Effector memory CD8-positive, alpha-beta T cell (primary cell): ENCODE measurements around the gene MARCHF3.
A peak's percentile ranks its signal among the peaks of the same experiment; 100 is the strongest.
"Not testable (repeated sequence)": the region's sequence is repeated elsewhere in the genome, so short reads cannot be mapped to it uniquely, and the experiment has no call there.

Source experiments
- ATAC-seq: fragments of 150-1000 bp; cut with Tn5 transposase; replicated peaks from 2 replicates; pipeline ENCODE4 v1.10.0; 2021; ENCODE audit warnings: mild to moderate bottlenecking, moderate library complexity
- DNase-seq, 3 experiments: peaks; one replicate each; pipeline ENCODE4 v3.0.0; 2021
- H3K27ac Mint-ChIP-seq, 2 donors: one replicate each; pipeline ENCODE4 v1.8.0; 2022; ENCODE audit warnings: mild to moderate bottlenecking in 2 of 2, mixed read lengths in 2 of 2, moderate library complexity in 2 of 2
- H3K27me3 Mint-ChIP-seq, 2 donors: one replicate each; pipeline ENCODE4 v1.8.0; 2022; ENCODE audit warnings: mixed read lengths in 2 of 2
- H3K36me3 Mint-ChIP-seq: one replicate; pipeline ENCODE4 v1.8.0; 2022; ENCODE audit warnings: mild to moderate bottlenecking, moderate library complexity, mixed read lengths; ENCODE audit not compliant: insufficient read depth
- H3K4me1 Mint-ChIP-seq, 2 donors: one replicate each; pipeline ENCODE4 v1.8.0; 2022; ENCODE audit warnings: low read depth in 2 of 2, mixed read lengths in 2 of 2
- H3K4me3 Mint-ChIP-seq, 2 donors: one replicate each; pipeline ENCODE4 v1.8.0; 2022; ENCODE audit warnings: mild to moderate bottlenecking in 2 of 2, mixed read lengths in 2 of 2, moderate library complexity in 2 of 2
- H3K9me3 Mint-ChIP-seq, 2 donors: one replicate each; pipeline ENCODE4 v1.8.0; 2022; ENCODE audit warnings: mixed read lengths in 2 of 2

MARCHF3 gene

GRCh38 chr5:127031863-127032232 lies 1.5 kb upstream of the MARCHF3 start:
- ATAC-seq (no peak), DNase-seq (no peak)
- H3K27me3 Mint-ChIP-seq, result peaks cover 26 to 36% of the 10 kb centered on the region in 2 donors
- peaks cover 15% of the 10 kb centered on the region for H3K36me3 Mint-ChIP-seq
- H3K9me3 Mint-ChIP-seq, result no peaks in the 10 kb centered on the region
- H3K27ac Mint-ChIP-seq, result peak overlapping the region; percentile 52 to 72
- peaks cover 11 to 14% of the 10 kb centered on the region in 2 donors for H3K4me1 Mint-ChIP-seq
- peak overlapping the region; percentile 83 for H3K4me3 Mint-ChIP-seq

GRCh38 chr5:127031147-127031862 lies 947 bp upstream of the MARCHF3 start:
- Mint-ChIP-seq H3K36me3 (peaks cover 15% of the 10 kb centered on the region), H3K4me1 (peaks cover 11 to 14% of the 10 kb centered on the region in 2 donors), H3K4me3 (peak overlapping the region; percentile 83), H3K9me3 (no peaks in the 10 kb centered on the region), H3K27me3 (peaks cover 26 to 36% of the 10 kb centered on the region in 2 donors), H3K27ac (peak overlapping the region; percentile 52 to 72)
- DNase-seq (no peak), ATAC-seq (no peak)

GRCh38 chr5:127029581-127030258 lies 638 bp downstream of the MARCHF3 start:
- ATAC-seq, result peak; percentile 7
- Mint-ChIP-seq H3K4me3 (peak overlapping the region; percentile 83), H3K27ac (peak overlapping the region; percentile 52 to 72), H3K36me3 (peaks cover 15% of the 10 kb centered on the region), H3K4me1 (peaks cover 11 to 14% of the 10 kb centered on the region in 2 donors), H3K27me3 (peaks cover 18 to 25% of the 10 kb centered on the region in 2 donors), H3K9me3 (no peaks in the 10 kb centered on the region)
- DNase-seq, result peak; percentile 9 to 43 (median 13)

GRCh38 chr5:127028822-127029457 lies 1.4 kb downstream of the MARCHF3 start:
- Mint-ChIP-seq H3K36me3 (peaks cover 15% of the 10 kb centered on the region), H3K4me1 (peaks cover 11 to 14% of the 10 kb centered on the region in 2 donors), H3K27me3 (peaks cover 13 to 25% of the 10 kb centered on the region in 2 donors), H3K4me3 (peak overlapping the region; percentile 83), H3K9me3 (no peaks in the 10 kb centered on the region), H3K27ac (peak overlapping the region in 1 of 2 donors; percentile 72)
- ATAC-seq, result no peak
- no peak for DNase-seq

- no peak overlapping the region for H3K27ac Mint-ChIP-seq
- peaks cover 11 to 14% of the 10 kb centered on the region in 2 donors for H3K4me1 Mint-ChIP-seq
- no peak overlapping the region for H3K4me3 Mint-ChIP-seq
Measured at GRCh38 chr5:127027539-127027938, 2.8 kb downstream of the MARCHF3 start.

GRCh38 chr5:127026166-127026565 lies 4.2 kb downstream of the MARCHF3 start:
- H3K4me1 Mint-ChIP-seq, result peaks cover 3 to 8% of the 10 kb centered on the region in 2 donors
- no peak overlapping the region for H3K4me3 Mint-ChIP-seq
- no peaks in the 10 kb centered on the region for H3K9me3 Mint-ChIP-seq
- H3K27ac Mint-ChIP-seq, result no peak overlapping the region
- peaks cover 0 to 8% of the 10 kb centered on the region in 2 donors for H3K27me3 Mint-ChIP-seq
- no peak for DNase-seq
- H3K36me3 Mint-ChIP-seq, result peaks cover 15% of the 10 kb centered on the region
- ATAC-seq, result no peak

More at GRCh38 chr5:127027539-127027938, 2.8 kb downstream of the MARCHF3 start:
- Mint-ChIP-seq H3K27me3 (peaks cover 8 to 20% of the 10 kb centered on the region in 2 donors), H3K9me3 (no peaks in the 10 kb centered on the region), H3K36me3 (peaks cover 15% of the 10 kb centered on the region)
- ATAC-seq, result no peak
- DNase-seq, result no peak

- Mint-ChIP-seq H3K27ac (no peak overlapping the region), H3K4me3 (no peak overlapping the region), H3K27me3 (peaks cover 0 to 8% of the 10 kb centered on the region in 2 donors), H3K36me3 (peaks cover 11% of the 10 kb centered on the region), H3K4me1 (peaks cover 3 to 7% of the 10 kb centered on the region in 2 donors), H3K9me3 (no peaks in the 10 kb centered on the region)
- no peak for ATAC-seq
- DNase-seq, result no peak
Measured at GRCh38 chr5:127025467-127025866, 4.9 kb downstream of the MARCHF3 start.

- DNase-seq (no peak), ATAC-seq (no peak)
- Mint-ChIP-seq H3K36me3 (peaks cover 6% of the 10 kb centered on the region), H3K27me3 (peaks cover 0 to 8% of the 10 kb centered on the region in 2 donors), H3K9me3 (no peaks in the 10 kb centered on the region), H3K4me3 (no peak overlapping the region), H3K4me1 (peaks cover 3 to 7% of the 10 kb centered on the region in 2 donors), H3K27ac (no peak overlapping the region)
Measured at GRCh38 chr5:127024821-127025220, 5.5 kb downstream of the MARCHF3 start.

GRCh38 chr5:127023552-127024191 lies 6.7 kb downstream of the MARCHF3 start:
- H3K4me3 Mint-ChIP-seq, ATAC-seq, DNase-seq, H3K9me3 Mint-ChIP-seq, H3K36me3 Mint-ChIP-seq, H3K27ac Mint-ChIP-seq, H3K27me3 Mint-ChIP-seq, H3K4me1 Mint-ChIP-seq: not testable (repeated sequence)

GRCh38 chr5:127022846-127023245 lies 7.5 kb downstream of the MARCHF3 start:
- no peak overlapping the region for H3K4me3 Mint-ChIP-seq
- H3K27ac Mint-ChIP-seq, result no peak overlapping the region

GRCh38 chr5:127019928-127020327 lies 10.4 kb downstream of the MARCHF3 start:
- H3K4me3 Mint-ChIP-seq, result no peak overlapping the region
- no peak overlapping the region for H3K27ac Mint-ChIP-seq
- H3K4me1 Mint-ChIP-seq, result no peaks in the 10 kb centered on the region
- H3K9me3 Mint-ChIP-seq, result no peaks in the 10 kb centered on the region
- no peaks in the 10 kb centered on the region for H3K36me3 Mint-ChIP-seq
- DNase-seq (no peak), ATAC-seq (no peak)
- peaks cover 5 to 7% of the 10 kb centered on the region in 2 donors for H3K27me3 Mint-ChIP-seq

More at GRCh38 chr5:127022846-127023245, 7.5 kb downstream of the MARCHF3 start:
- DNase-seq (no peak), ATAC-seq (no peak)
- Mint-ChIP-seq H3K4me1 (no peaks in the 10 kb centered on the region), H3K27me3 (no peaks in the 10 kb centered on the region), H3K36me3 (no peaks in the 10 kb centered on the region), H3K9me3 (no peaks in the 10 kb centered on the region)

- H3K9me3 Mint-ChIP-seq, ATAC-seq, H3K4me3 Mint-ChIP-seq, H3K4me1 Mint-ChIP-seq, DNase-seq, H3K36me3 Mint-ChIP-seq, H3K27ac Mint-ChIP-seq: not testable (repeated sequence)
- H3K27me3 Mint-ChIP-seq, result peaks cover 5 to 11% of the 10 kb centered on the region in 2 donors
Measured at GRCh38 chr5:127016722-127017121, 13.6 kb downstream of the MARCHF3 start.

- ATAC-seq (no peak), DNase-seq (no peak)
- H3K27me3 Mint-ChIP-seq, result peaks cover 5 to 11% of the 10 kb centered on the region in 2 donors
- H3K27ac Mint-ChIP-seq, result no peak overlapping the region
- no peaks in the 10 kb centered on the region for H3K4me1 Mint-ChIP-seq
- H3K36me3 Mint-ChIP-seq, result no peaks in the 10 kb centered on the region
- no peaks in the 10 kb centered on the region for H3K9me3 Mint-ChIP-seq
- H3K4me3 Mint-ChIP-seq, result no peak overlapping the region
Measured at GRCh38 chr5:127015716-127016115, 14.6 kb downstream of the MARCHF3 start.
